H9 (cell line): Measurements from ENCODE around the gene VPS45. TPM values are rescaled to one million over a fixed set of nuclear protein-coding genes. Genes with fewer than 3 reads are reported as not detected.

Experiments
- DNase-seq: peaks from one replicate; pipeline ENCODE4 v3.0.0-alpha.2; 2017
- H2AFZ ChIP-seq: one replicate; pipeline ENCODE4 v1.6.1; 2013; ENCODE audit warnings: mild to moderate bottlenecking, low read length, control low read depth, moderate library complexity
- H2AK5ac ChIP-seq: 2 replicates; pipeline ENCODE4 v1.6.1; 2013; ENCODE audit warnings: low read length, control low read depth, mixed read lengths; ENCODE audit not compliant: insufficient read length
- H2BK120ac ChIP-seq: one replicate; pipeline ENCODE4 v1.6.1; 2013; ENCODE audit warnings: low read depth, mild to moderate bottlenecking, low read length, control low read depth, inconsistent platforms; ENCODE audit not compliant: poor library complexity, severe bottlenecking
- H2BK12ac ChIP-seq: 2 replicates; pipeline ENCODE4 v1.6.1; 2013; ENCODE audit warnings: low read length, control low read depth, mixed read lengths, low read depth; ENCODE audit not compliant: insufficient read length
- H2BK15ac ChIP-seq: 2 replicates; pipeline ENCODE4 v1.6.1; 2013; ENCODE audit warnings: low read depth, low read length, control low read depth
- H2BK20ac ChIP-seq: one replicate; pipeline ENCODE4 v1.6.1; 2013; ENCODE audit warnings: low read depth, mild to moderate bottlenecking, low read length, control low read depth, inconsistent platforms; ENCODE audit not compliant: poor library complexity, severe bottlenecking
- H2BK5ac ChIP-seq: 2 replicates; pipeline ENCODE4 v1.6.1; 2013; ENCODE audit warnings: low read length, control low read depth, mixed read lengths; ENCODE audit not compliant: insufficient read length
- H3K14ac ChIP-seq: 2 replicates; pipeline ENCODE4 v1.6.1; 2013; ENCODE audit warnings: low read length, control low read depth; ENCODE audit not compliant: insufficient read depth
- H3K18ac ChIP-seq: 2 replicates; pipeline ENCODE4 v1.6.1; 2013; ENCODE audit warnings: low read depth, mild to moderate bottlenecking, mixed read lengths, low read length, control low read depth; ENCODE audit not compliant: insufficient read length
- H3K23ac ChIP-seq: 2 replicates; pipeline ENCODE4 v1.6.1; 2013; ENCODE audit warnings: low read length, control low read depth, mixed read lengths, low read depth; ENCODE audit not compliant: insufficient read length
- H3K23me2 ChIP-seq: 2 replicates; pipeline ENCODE4 v1.6.1; 2013; ENCODE audit warnings: low read depth, mild to moderate bottlenecking, mixed read lengths, low read length, control low read depth; ENCODE audit not compliant: insufficient read length, poor library complexity, severe bottlenecking
- H3K27ac ChIP-seq: 2 replicates; pipeline ENCODE4 v1.5.1; 2013; ENCODE audit warnings: low read length, control low read depth, mixed read lengths, low read depth; ENCODE audit not compliant: insufficient read length
- H3K27me3 ChIP-seq: 2 replicates; pipeline ENCODE4 v1.6.1; 2013; ENCODE audit warnings: low read length, control low read depth, inconsistent platforms; ENCODE audit not compliant: insufficient read depth
- H3K4ac ChIP-seq: 2 replicates; pipeline ENCODE4 v1.6.1; 2013; ENCODE audit warnings: low read depth, mild to moderate bottlenecking, control low read depth, inconsistent platforms, low read length, moderate library complexity
- H3K4me1 ChIP-seq: 2 replicates; pipeline ENCODE4 v1.6.1; 2013; ENCODE audit warnings: low read length, control low read depth, inconsistent platforms; ENCODE audit not compliant: insufficient read depth
- H3K4me2 ChIP-seq: 2 replicates; pipeline ENCODE4 v1.6.1; 2013; ENCODE audit warnings: low read length, control low read depth, mixed read lengths; ENCODE audit not compliant: insufficient read length, insufficient read depth
- H3K56ac ChIP-seq: 2 replicates; pipeline ENCODE4 v1.6.1; 2013; ENCODE audit warnings: low read depth, mild to moderate bottlenecking, mixed read lengths, low read length, control low read depth; ENCODE audit not compliant: insufficient read length
- H3K79me1 ChIP-seq: 2 replicates; pipeline ENCODE4 v1.6.1; 2013; ENCODE audit warnings: low read depth, mild to moderate bottlenecking, moderate library complexity, low read length, control low read depth, inconsistent platforms; ENCODE audit not compliant: insufficient read depth, poor library complexity, severe bottlenecking
- H3K79me2 ChIP-seq: 2 replicates; pipeline ENCODE4 v1.6.1; 2013; ENCODE audit warnings: low read length, control low read depth, inconsistent platforms; ENCODE audit not compliant: insufficient read depth
- H3K9ac ChIP-seq: 2 replicates; pipeline ENCODE4 v1.6.1; 2013; ENCODE audit warnings: low read length, control low read depth, mixed read lengths; ENCODE audit not compliant: insufficient read length; ENCODE audit errors: extremely low read depth
- H3K9me3 ChIP-seq: one replicate; pipeline ENCODE4 v1.6.1; 2013; ENCODE audit warnings: low read depth, low read length, inconsistent platforms; ENCODE audit not compliant: control insufficient read depth
- H3T11ph ChIP-seq: one replicate; pipeline ENCODE4 v1.6.1; 2013; ENCODE audit warnings: mild to moderate bottlenecking, low read length, control low read depth, inconsistent platforms
- H4K20me1 ChIP-seq: one replicate; pipeline ENCODE4 v1.6.1; 2013; ENCODE audit not compliant: control insufficient read depth, insufficient read length, insufficient read depth
- H4K5ac ChIP-seq: 2 replicates; pipeline ENCODE4 v1.6.1; 2013; ENCODE audit warnings: low read depth, mild to moderate bottlenecking, mixed read lengths, low read length, control low read depth; ENCODE audit not compliant: insufficient read length
- H4K8ac ChIP-seq: replicated peaks from 2 replicates; pipeline ENCODE4 v1.6.1; 2013; ENCODE audit warnings: low read length, control low read depth, mixed read lengths, low read depth; ENCODE audit not compliant: insufficient read length
- H4K91ac ChIP-seq: 2 replicates; pipeline ENCODE4 v1.6.1; 2013; ENCODE audit warnings: low read depth, mild to moderate bottlenecking, moderate library complexity, mixed read lengths, low read length, control low read depth; ENCODE audit not compliant: insufficient read length
- H3K27ac Mint-ChIP-seq, 3 experiments: 2 replicates in 2 of 3; 3 replicates in 1 of 3; pipeline ENCODE4 v1.8.0; 2020 to 2021; ENCODE audit warnings: mixed read lengths in 3 of 3, mild to moderate bottlenecking in 1 of 3, moderate library complexity in 1 of 3
- H3K27me3 Mint-ChIP-seq: 2 replicates; pipeline ENCODE4 v1.8.0; 2021; ENCODE audit warnings: low read depth, mild to moderate bottlenecking, moderate library complexity, mixed read lengths
- H3K36me3 Mint-ChIP-seq, 3 experiments: 2 replicates in 2 of 3; 3 replicates in 1 of 3; pipeline ENCODE4 v1.8.0; 2020 to 2021; ENCODE audit warnings: low read depth in 3 of 3, mixed read lengths in 3 of 3; ENCODE audit not compliant: insufficient read depth in 1 of 3
- H3K4me1 Mint-ChIP-seq, 2 experiments: 2 replicates each; pipeline ENCODE4 v1.8.0; 2020; ENCODE audit warnings: mixed read lengths in 2 of 2
- H3K4me3 Mint-ChIP-seq, 2 experiments: 2 replicates in 1 of 2; 3 replicates in 1 of 2; pipeline ENCODE4 v1.8.0; 2020 to 2021; ENCODE audit warnings: mild to moderate bottlenecking in 2 of 2, mixed read lengths in 2 of 2, moderate library complexity in 1 of 2
- H3K9me3 Mint-ChIP-seq, 2 experiments: 2 replicates in 1 of 2; 3 replicates in 1 of 2; pipeline ENCODE4 v1.8.0; 2020; ENCODE audit warnings: mild to moderate bottlenecking in 2 of 2, mixed read lengths in 2 of 2, moderate library complexity in 1 of 2
- WGBS: extraction: QIAGEN DNeasy Blood & Tissue Kit; methylation state at CpG from one replicate; pipeline ENCODE4 v1.1.7; 2013; ENCODE audit warnings: missing lambda C conversion rate, low lambda C conversion rate, mixed read lengths; ENCODE audit not compliant: insufficient read length; ENCODE audit errors: extremely low coverage; 5-methylcytosine and 5-hydroxymethylcytosine counted together
- total RNA-seq: library from RNA; stranded (reverse); gene quantifications from 2 replicates; pipeline ENCODE4 v1.2.1, GENCODE V29; 2021
- TF ChIP-seq, protein P1 (sequence below): fragments of 200-600 bp; sonication (generic); conservative IDR thresholded peaks from 3 replicates; pipeline ENCODE4 v1.8.0; 2021; ENCODE audit warnings: antibody characterized with exemption, mild to moderate bottlenecking

Gene VPS45
- total RNA-seq, 1 experiment from 2014 or later = 31.8 TPM

DNA sequence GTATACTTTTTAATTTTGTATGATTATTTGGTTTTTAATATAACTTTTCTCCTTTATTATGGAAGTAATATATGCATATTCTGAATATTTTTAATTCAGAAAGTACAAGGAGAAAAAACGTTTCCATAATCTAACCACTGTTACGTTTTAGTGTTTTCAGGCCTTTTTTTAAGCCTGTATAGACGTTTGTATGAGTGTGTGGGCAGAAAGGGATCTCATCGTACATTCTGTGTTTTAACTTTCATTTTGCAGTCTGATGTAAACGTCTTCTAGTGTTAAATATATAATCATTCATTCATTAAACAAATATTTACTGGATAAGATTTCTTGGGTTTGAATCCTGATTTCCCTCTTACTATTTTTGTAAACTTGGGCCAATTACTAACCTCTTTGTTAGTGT, 44.1 kb downstream of the VPS45 start:
- Histone ChIP-seq H2BK5ac (no peak overlapping the region), H3K23me2 (no peaks in the 10 kb centered on the region), H3K4ac (no peak overlapping the region), H4K8ac (no peak overlapping the region), H2AK5ac (no peak overlapping the region), H4K20me1 (no peaks in the 10 kb centered on the region), H3K4me2 (no peak overlapping the region), H3K18ac (no peak overlapping the region), H3T11ph (no peak overlapping the region), H3K14ac (no peak overlapping the region), H4K5ac (no peak overlapping the region), H3K23ac (no peak overlapping the region), H2BK15ac (no peak overlapping the region), H3K79me1 (no peaks in the 10 kb centered on the region), H2AFZ (no peak overlapping the region), H2BK20ac (no peak overlapping the region), H3K56ac (no peak overlapping the region), H3K9me3 (no peaks in the 10 kb centered on the region), H2BK120ac (no peak overlapping the region), H3K9ac (no peak overlapping the region), H2BK12ac (no peak overlapping the region), H3K27me3 (no peaks in the 10 kb centered on the region), H3K27ac (no peak overlapping the region), H3K4me1 (no peaks in the 10 kb centered on the region), H3K79me2 (no peaks in the 10 kb centered on the region; the same call in 1 of the 2 replicates), H4K91ac (no peak overlapping the region)
- H3K4me1 Mint-ChIP-seq = no peaks in the 10 kb centered on the region; a peak in 1 of 4 replicates
- peaks cover 9 to 13% of the 10 kb centered on the region in 2 experiments for H3K9me3 Mint-ChIP-seq
- H3K27me3 Mint-ChIP-seq = no peaks in the 10 kb centered on the region
- no CpG with 5 or more reads among the region's 5 CpGs for WGBS
- DNase-seq = no peak
- H3K4me3 Mint-ChIP-seq = no peak overlapping the region
- H3K36me3 Mint-ChIP-seq = peaks cover 20 to 33% (median 28%) of the 10 kb centered on the region in 3 experiments
- TF ChIP-seq, protein P1, sequence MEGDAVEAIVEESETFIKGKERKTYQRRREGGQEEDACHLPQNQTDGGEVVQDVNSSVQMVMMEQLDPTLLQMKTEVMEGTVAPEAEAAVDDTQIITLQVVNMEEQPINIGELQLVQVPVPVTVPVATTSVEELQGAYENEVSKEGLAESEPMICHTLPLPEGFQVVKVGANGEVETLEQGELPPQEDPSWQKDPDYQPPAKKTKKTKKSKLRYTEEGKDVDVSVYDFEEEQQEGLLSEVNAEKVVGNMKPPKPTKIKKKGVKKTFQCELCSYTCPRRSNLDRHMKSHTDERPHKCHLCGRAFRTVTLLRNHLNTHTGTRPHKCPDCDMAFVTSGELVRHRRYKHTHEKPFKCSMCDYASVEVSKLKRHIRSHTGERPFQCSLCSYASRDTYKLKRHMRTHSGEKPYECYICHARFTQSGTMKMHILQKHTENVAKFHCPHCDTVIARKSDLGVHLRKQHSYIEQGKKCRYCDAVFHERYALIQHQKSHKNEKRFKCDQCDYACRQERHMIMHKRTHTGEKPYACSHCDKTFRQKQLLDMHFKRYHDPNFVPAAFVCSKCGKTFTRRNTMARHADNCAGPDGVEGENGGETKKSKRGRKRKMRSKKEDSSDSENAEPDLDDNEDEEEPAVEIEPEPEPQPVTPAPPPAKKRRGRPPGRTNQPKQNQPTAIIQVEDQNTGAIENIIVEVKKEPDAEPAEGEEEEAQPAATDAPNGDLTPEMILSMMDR = no peak
- H3K27ac Mint-ChIP-seq = no peak overlapping the region
